CMK (cell line): ENCODE measurements around the gene DCAF8L2.
"Not testable (repeated sequence)": the region's sequence is repeated elsewhere in the genome, so short reads cannot be mapped to it uniquely, and the experiment has no call there.

Experiments
- DNase-seq: peaks from one replicate; pipeline ENCODE4 v3.0.0-alpha.2; 2010; ENCODE audit warnings: low read depth

DCAF8L2 gene

DNA sequence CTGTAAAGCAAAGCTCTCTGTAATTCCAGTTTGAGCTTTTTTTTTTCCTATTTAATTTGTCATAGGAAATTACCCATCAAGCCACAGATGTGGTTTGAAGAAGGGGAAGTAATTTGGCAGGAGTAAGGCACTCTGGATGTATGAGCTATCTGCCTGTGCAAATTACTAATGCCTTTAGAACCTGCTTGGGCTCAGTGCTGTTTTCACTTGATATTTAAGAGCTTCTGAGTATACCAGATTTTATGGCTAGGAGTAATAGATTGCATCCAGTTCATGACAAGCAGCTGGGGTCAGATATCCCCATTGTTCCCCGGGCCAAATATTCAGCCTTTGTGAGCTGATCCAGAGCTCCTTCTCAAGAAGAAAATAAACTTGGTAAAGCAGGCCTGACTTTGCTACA lies 89.1 kb downstream of the DCAF8L2 start:
- DNase-seq = no peak

DNA sequence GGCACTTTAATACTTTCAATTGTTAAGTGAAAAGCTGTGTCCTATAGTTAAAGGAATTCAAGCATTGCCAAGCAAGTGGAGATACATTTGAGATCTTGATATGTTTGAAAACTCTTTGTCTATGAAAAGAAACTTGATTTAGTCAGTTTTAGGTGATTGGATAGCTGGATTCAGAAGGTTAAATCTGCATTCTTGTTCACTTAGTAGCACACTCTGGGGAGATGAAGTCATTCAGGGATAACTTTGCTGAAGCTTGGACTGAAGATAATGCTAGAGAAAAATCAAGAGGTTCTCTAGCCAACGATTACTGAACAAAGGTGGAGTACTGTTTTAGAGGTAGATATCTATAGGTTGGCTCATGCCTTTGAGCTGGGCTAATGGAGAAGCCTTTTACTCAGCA lies 90.6 kb downstream of the DCAF8L2 start:
- DNase-seq = no peak

DNA sequence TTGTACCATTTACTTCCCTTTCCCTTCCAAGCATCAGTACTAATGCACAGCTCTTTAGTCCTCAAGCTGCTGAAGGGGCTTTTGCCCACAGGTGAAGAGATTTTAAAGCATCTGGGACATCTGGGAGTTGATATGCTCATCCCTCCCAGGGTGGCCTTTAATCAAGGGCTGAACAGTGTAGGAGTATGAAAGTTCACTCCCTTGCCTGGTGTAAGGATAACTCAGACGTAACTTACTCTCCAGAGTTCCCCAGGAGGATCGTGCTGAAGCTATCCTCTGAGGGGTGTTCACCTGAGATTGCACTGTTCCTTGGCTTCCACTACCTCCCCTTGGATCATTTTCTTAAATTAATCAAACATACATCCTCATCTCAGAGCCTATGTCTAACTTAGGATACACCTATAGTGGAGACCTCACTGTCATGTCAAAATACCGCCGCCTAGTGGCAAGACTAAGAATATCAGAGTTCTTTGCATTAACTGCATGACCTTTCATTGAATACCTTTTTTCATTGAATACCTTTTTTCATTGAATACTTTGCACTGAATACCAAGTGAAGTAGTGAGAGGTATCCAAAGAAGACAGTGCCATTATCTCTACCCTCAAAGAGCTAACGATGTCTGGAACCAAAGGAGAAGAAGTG lies 93.5 kb downstream of the DCAF8L2 start:
- DNase-seq = peak; percentile 3

- DNase-seq = no peak
These were observed 104.5 kb downstream of the DCAF8L2 start for GRCh38 chrX:27694667-27695066.

GRCh38 chrX:27706526-27706925 lies 116.4 kb downstream of the DCAF8L2 start:
- DNase-seq = no peak

DNA sequence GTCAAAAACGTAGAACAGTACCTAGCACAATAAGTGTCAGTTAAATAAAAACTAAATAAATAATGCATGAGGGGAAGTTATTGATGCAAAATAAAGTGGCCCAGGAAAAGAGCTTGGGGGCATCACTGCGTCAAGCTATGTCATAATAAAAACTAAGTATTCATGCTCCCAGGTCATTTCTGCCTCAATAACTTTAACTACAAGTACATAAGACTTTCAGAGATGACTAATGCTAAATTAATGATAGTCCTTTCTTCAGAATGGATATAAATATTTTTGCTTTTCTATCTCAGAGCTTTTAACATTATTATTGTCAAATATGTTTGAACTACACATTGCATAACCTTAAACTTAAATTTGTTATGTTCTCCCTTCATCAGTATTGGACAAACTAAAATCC lies 125.5 kb downstream of the DCAF8L2 start:
- no peak for DNase-seq

DNA sequence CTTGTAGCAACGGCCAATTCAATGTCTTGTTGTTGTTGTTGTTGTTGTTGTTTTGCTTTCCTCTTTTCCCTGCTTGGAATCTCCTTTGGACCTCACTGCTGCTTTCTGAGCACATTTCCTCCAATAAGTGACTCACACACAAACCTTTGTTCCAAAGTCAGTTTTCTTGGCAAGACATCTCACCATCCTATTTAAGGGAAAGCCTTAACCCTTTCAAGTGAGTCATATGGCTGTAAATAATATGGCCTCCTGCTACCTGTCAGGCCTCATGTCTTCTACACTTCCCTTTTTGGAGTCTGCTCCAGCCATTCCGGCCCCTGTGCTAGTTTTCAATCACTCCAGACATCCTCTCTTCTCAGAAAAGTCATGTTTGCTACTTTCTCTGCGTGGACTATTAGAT lies 138.1 kb downstream of the DCAF8L2 start:
- DNase-seq = no peak

DNA sequence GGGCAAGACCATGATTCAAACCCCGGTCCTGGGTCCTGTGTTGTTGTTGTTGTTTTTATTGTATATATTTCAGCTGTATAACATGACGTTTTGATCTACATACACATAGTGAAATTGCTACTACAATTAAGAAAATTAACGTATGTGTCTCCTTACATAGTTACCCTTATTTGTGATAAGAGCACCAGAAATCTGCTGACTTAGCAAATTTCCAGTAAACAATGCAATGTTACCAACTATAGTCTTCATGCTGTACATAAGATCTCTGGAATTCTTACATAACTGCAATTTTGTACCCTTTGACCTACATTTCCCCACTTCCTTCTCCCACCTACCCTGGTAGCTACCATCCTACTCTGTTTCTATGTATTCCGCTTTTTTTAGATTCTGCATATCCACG lies 141.8 kb downstream of the DCAF8L2 start:
- DNase-seq = no peak

DNA sequence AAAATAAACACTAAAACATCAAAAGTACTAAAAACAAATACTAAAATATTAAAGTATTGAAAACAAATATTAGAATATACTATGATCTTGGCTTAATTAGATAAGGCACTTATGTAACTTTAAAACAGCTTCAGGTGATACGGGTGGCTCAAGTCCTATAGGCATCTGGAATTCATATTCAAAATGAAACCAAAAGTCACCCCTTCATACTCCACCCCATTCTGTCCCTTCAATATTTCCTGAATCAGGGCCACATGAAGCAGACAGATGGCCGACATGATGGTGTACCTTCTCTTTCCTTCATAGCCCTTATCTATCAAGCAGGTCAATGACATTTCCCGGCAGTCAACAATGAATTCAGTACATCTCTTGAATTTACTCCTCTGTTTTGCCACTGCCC lies 145.8 kb downstream of the DCAF8L2 start:
- no peak for DNase-seq

GRCh38 chrX:27740933-27741332 lies 150.8 kb downstream of the DCAF8L2 start:
- DNase-seq = no peak

DNA sequence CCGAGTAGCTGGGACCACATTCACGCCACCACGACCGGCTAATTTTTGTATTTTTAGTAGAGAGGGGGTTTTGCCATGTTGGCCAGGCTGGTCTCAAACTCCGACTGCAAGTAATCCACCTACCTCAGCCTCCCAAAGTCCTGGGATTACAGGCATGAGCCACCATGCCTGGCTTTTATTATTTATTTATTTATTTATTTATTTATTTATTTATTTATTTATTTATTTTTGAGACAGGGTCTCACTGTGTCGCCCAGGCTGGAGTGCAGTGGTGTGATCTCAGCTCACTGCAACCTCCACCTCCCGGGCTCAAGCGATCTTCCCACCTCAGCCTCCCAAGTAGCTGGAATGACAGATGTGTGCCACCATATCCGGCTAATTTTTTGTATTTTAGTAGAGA lies 153.4 kb downstream of the DCAF8L2 start:
- not testable (repeated sequence) for DNase-seq

- DNase-seq = no peak
These were observed 156.4 kb downstream of the DCAF8L2 start for GRCh38 chrX:27746516-27746915.

GRCh38 chrX:27750298-27750697 lies 160.2 kb downstream of the DCAF8L2 start:
- not testable (repeated sequence) for DNase-seq

DNA sequence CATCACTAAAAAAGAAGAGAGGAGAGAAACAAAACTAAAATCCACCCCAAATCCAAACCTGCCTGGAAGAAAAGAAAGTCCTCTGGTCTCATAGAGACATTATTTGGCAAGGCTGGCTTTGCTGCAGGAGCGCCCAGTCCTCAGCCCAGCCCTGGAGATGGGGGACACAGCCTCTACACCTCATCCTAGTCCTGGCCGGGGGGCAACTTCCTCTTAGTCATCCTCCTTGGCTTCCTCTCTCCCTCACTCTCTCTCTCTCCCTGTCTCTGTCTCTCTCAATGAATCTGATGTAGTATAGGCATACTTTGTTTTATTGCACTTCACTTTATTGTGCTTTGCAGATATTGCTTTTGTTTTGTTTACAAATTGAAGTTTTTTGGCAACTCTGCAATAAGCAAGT lies 161.8 kb downstream of the DCAF8L2 start:
- DNase-seq = no peak

GRCh38 chrX:27765718-27766117 lies 175.6 kb downstream of the DCAF8L2 start:
- DNase-seq = no peak

DNA sequence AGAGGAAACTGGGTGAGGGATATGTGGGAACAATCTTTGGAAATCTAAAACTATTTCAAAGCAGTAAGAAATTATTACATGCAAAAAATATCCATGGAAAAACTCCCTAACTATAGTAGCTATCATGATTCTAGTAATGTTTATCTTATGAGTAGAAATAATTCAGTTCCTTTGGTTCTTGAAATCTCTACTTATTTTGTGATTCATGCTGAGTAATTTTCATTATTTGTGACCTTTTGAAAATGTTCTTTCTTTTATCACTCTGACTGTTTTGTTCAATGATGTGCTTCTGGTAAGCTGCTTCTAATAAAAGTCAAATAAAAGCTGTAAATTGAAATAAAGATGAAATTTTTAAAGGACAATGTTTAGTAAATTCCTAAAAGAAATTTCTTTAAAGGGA lies 177.2 kb downstream of the DCAF8L2 start:
- DNase-seq = no peak

- DNase-seq = no peak
These were observed 185.8 kb downstream of the DCAF8L2 start for GRCh38 chrX:27775984-27776383.

DNA sequence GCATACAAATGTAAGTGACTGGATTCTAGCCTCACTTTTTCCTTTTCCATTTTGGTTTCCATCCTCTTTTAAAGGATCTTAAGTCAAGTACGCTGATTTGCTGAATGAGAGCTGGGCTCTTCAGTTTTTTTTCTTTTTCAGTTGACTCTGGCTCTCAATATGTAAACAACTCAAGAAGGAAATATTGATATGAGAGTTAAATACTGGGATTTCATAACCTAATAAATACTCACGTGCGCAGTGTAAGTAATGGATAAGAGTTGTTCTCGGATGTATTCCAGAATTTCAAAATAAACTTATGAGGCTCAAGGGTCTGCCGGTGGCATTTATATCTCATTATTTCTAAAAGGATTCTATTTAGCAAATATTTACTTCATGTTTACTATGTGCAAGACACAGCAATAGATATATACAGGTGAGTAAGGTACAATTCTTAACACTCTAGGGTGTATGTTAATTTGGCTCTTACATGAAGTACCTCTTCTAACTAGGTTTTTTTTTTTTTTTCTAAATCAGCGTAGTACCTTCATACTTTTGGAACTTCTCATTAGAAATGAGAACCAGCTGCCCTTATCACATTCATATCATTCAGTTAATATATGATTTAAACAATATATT lies 206.6 kb downstream of the DCAF8L2 start:
- no peak for DNase-seq

DNA sequence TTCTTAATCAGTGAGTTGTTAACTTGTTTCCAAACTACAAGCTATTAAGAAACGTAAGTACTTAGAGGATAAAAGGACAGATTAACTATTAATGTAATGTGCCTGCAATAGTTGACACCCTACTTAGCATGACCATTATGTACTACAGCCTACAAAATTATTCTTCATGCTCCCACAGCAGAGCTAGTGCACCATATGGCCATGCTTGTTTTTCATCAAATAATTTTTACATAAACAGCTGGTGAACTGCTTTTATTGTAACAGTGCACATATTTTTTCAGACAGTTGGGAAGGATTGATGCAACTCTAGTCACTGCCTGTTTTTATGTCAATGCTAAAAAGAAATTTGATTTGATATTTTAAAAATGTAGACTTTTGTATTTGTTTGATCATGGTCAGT lies 207.4 kb downstream of the DCAF8L2 start:
- no peak for DNase-seq
